H1 (cell line): ENCODE data around the gene SOX2. TPM values are rescaled to one million over a fixed set of nuclear protein-coding genes. Genes with fewer than 3 reads are reported as not detected.

Experiments used
- CTCF ChIA-PET: fragments of 300-600 bp; sonication (Branson Sonifier 250); formaldehyde crosslinking; loops from one replicate; lab custom pipeline; 2021; ENCODE audit not compliant: partially characterized antibody; lab: Charles Lee
- POLR2A ChIA-PET: fragments of 300-600 bp; sonication (Branson Sonifier 250); formaldehyde crosslinking; loops from one replicate; lab custom pipeline; 2021; ENCODE audit warnings: inconsistent platforms; ENCODE audit not compliant: partially characterized antibody; lab: Charles Lee
- DNase-seq, 2 experiments: peaks; one replicate each; pipeline versions ENCODE4 v3.0.0 to v3.0.0-alpha.2; 2010 to 2022; ENCODE audit warnings: low spot score in 2 of 2, low read depth in 1 of 2, mixed read lengths in 1 of 2
- FAIRE-seq: peaks from 2 replicates; lab custom pipeline; 2011; peaks lifted over from hg19 to GRCh38; lab: Jason Lieb, UNC
- H2AFZ ChIP-seq: 2 replicates; pipeline ENCODE4 v1.8.1; 2012; ENCODE audit warnings: low read length, inconsistent platforms
- H2AK5ac ChIP-seq: 2 replicates; pipeline ENCODE4 v1.6.1; 2013; ENCODE audit warnings: low read depth, low read length
- H2BK120ac ChIP-seq: replicated peaks from 2 replicates; pipeline ENCODE3; 2013; ENCODE audit warnings: low read depth, low read length, inconsistent platforms
- H2BK12ac ChIP-seq: 2 replicates; pipeline ENCODE4 v1.6.1; 2013; ENCODE audit warnings: low read depth, low read length
- H2BK15ac ChIP-seq: 2 replicates; pipeline ENCODE4 v1.6.1; 2013; ENCODE audit warnings: low read length
- H2BK20ac ChIP-seq: 2 replicates; pipeline ENCODE4 v1.6.1; 2013; ENCODE audit warnings: low read length
- H2BK5ac ChIP-seq: 2 replicates; pipeline ENCODE4 v1.6.1; 2013; ENCODE audit warnings: low read depth, low read length
- H3K14ac ChIP-seq: 2 replicates; pipeline ENCODE4 v1.6.1; 2013; ENCODE audit warnings: inconsistent platforms; ENCODE audit not compliant: insufficient read length
- H3K18ac ChIP-seq: 2 replicates; pipeline ENCODE4 v1.6.1; 2013; ENCODE audit warnings: low read length; ENCODE audit errors: extremely low read depth
- H3K23ac ChIP-seq: 2 replicates; pipeline ENCODE4 v1.6.1; 2013; ENCODE audit warnings: inconsistent platforms; ENCODE audit not compliant: insufficient read length
- H3K23me2 ChIP-seq: 2 replicates; pipeline ENCODE4 v1.6.1; 2013; ENCODE audit warnings: low read depth, low read length
- H3K27ac ChIP-seq: 2 replicates; pipeline ENCODE4 v1.6.1; 2011; ENCODE audit warnings: low read depth, low read length, inconsistent platforms
- H3K27me3 ChIP-seq, 4 experiments: replicated peaks in 1 of 4; 1 replicate in 1 of 4; 2 replicates in 3 of 4; pipeline versions ENCODE4 v1.6.1 to v1.8.1; 2011 to 2013; ENCODE audit warnings: low read length in 3 of 4, mild to moderate bottlenecking in 3 of 4, inconsistent platforms in 2 of 4, mixed read lengths in 2 of 4, moderate library complexity in 1 of 4; ENCODE audit not compliant: control insufficient read depth in 3 of 4, insufficient read depth in 3 of 4; ENCODE audit errors: extremely low read depth in 1 of 4
- H3K36me3 ChIP-seq, 4 experiments: 2 replicates each; pipeline versions ENCODE4 v1.6.1 to v1.8.1; 2011 to 2013; ENCODE audit warnings: mild to moderate bottlenecking in 4 of 4, low read length in 3 of 4, moderate library complexity in 2 of 4, control low read depth in 1 of 4, inconsistent platforms in 1 of 4; ENCODE audit not compliant: insufficient read depth in 4 of 4, control insufficient read depth in 2 of 4
- H3K4ac ChIP-seq: replicated peaks from 2 replicates; pipeline ENCODE3; 2013; ENCODE audit warnings: low read length, low read depth, mixed read lengths, inconsistent platforms; ENCODE audit not compliant: insufficient read length
- H3K4me1 ChIP-seq, 4 experiments: replicated peaks in 1 of 4; 1 replicate in 1 of 4; 2 replicates in 3 of 4; pipeline versions ENCODE4 v1.6.1 to v1.8.1; 2011 to 2013; ENCODE audit warnings: low read length in 3 of 4, inconsistent platforms in 2 of 4, mixed read lengths in 1 of 4; ENCODE audit not compliant: insufficient read depth in 4 of 4, control insufficient read depth in 3 of 4
- H3K4me2 ChIP-seq, 2 experiments: 2 replicates each; pipeline versions ENCODE4 v1.6.1 to v1.8.1; 2011 to 2013; ENCODE audit warnings: low read depth in 2 of 2, low read length in 2 of 2, control low read depth in 1 of 2, inconsistent platforms in 1 of 2, mild to moderate bottlenecking in 1 of 2; ENCODE audit not compliant: insufficient read depth in 1 of 2
- H3K4me3 ChIP-seq, 4 experiments: fragments of 200-600, 300-600 bp in 1 of 4; sonication (generic), shearing (Covaris generic), sonication (Bioruptor Twin) in 1 of 4; 2 replicates each; pipeline versions ENCODE4 v1.5.1 to v1.8.1; 2011 to 2016; ENCODE audit warnings: low read length in 4 of 4, low read depth in 3 of 4, control low read depth in 2 of 4, inconsistent platforms in 2 of 4, mild to moderate bottlenecking in 2 of 4, mixed read lengths in 1 of 4, moderate library complexity in 1 of 4; ENCODE audit not compliant: insufficient read depth in 2 of 4; ENCODE audit errors: extremely low read depth in 1 of 4
- H3K56ac ChIP-seq: replicated peaks from 2 replicates; pipeline ENCODE3; 2013; ENCODE audit warnings: low read depth, mild to moderate bottlenecking, mixed read lengths, low read length, inconsistent platforms; ENCODE audit not compliant: insufficient read length
- H3K79me1 ChIP-seq: 2 replicates; pipeline ENCODE4 v1.6.1; 2013; ENCODE audit warnings: low read depth, low read length, control low read depth
- H3K79me2 ChIP-seq, 2 experiments: 2 replicates each; pipeline versions ENCODE4 v1.6.1 to v1.8.1; 2012 to 2013; ENCODE audit warnings: low read length in 2 of 2, mild to moderate bottlenecking in 2 of 2, inconsistent platforms in 1 of 2; ENCODE audit not compliant: insufficient read depth in 2 of 2, control insufficient read depth in 1 of 2
- H3K9ac ChIP-seq, 4 experiments: replicated peaks in 1 of 4; 1 replicate in 1 of 4; 2 replicates in 3 of 4; pipeline versions ENCODE4 v1.6.1 to v1.8.1; 2011 to 2013; ENCODE audit warnings: low read depth in 3 of 4, low read length in 3 of 4, control low read depth in 2 of 4, mild to moderate bottlenecking in 2 of 4, moderate library complexity in 2 of 4, inconsistent platforms in 1 of 4; ENCODE audit errors: extremely low read depth in 1 of 4
- H3K9me3 ChIP-seq, 2 experiments: 2 replicates each; pipeline versions ENCODE4 v1.6.1 to v1.8.1; 2012 to 2013; ENCODE audit warnings: mild to moderate bottlenecking in 2 of 2, moderate library complexity in 2 of 2, control low read depth in 1 of 2, inconsistent platforms in 1 of 2, low read depth in 1 of 2, low read length in 1 of 2, mixed read lengths in 1 of 2; ENCODE audit not compliant: insufficient read depth in 2 of 2
- H4K20me1 ChIP-seq, 2 experiments: replicated peaks in 1 of 2; 2 replicates each; pipeline versions ENCODE3 to v1.8.1; 2011 to 2013; ENCODE audit warnings: inconsistent platforms in 2 of 2, low read length in 2 of 2, mild to moderate bottlenecking in 1 of 2; ENCODE audit not compliant: insufficient read depth in 2 of 2, control insufficient read depth in 1 of 2
- H4K5ac ChIP-seq: 2 replicates; pipeline ENCODE4 v1.6.1; 2013; ENCODE audit warnings: low read length, low read depth, mixed read lengths, inconsistent platforms; ENCODE audit not compliant: insufficient read length
- H4K8ac ChIP-seq: 2 replicates; pipeline ENCODE4 v1.8.0; 2013; ENCODE audit warnings: mild to moderate bottlenecking, moderate library complexity, low read length, inconsistent platforms; ENCODE audit not compliant: insufficient read depth; ENCODE audit errors: extremely low read depth
- H4K91ac ChIP-seq: replicated peaks from 2 replicates; pipeline ENCODE3; 2013; ENCODE audit warnings: low read length, mixed read lengths, inconsistent platforms; ENCODE audit not compliant: insufficient read length
- BCL11A ChIP-seq, 2 experiments: IDR thresholded peaks; one replicate each; pipeline ENCODE4 v1.6.1; 2011; ENCODE audit warnings: low read depth in 2 of 2, low read length in 2 of 2, mild to moderate bottlenecking in 2 of 2
- SUZ12 ChIP-seq: fragments of 200-600 bp; sonication (generic); IDR thresholded peaks from 2 replicates; pipeline ENCODE4 v1.6.1; 2012; ENCODE audit warnings: mild to moderate bottlenecking, inconsistent platforms, low read length, moderate library complexity, mixed read lengths
- WGBS, 2 experiments: shearing (Covaris generic) in 1 of 2; methylation state at CpG; one replicate each; pipeline versions ENCODE4 v1.1.6 to v1.1.7; 2013 to 2015; ENCODE audit warnings: low lambda C conversion rate in 2 of 2, mixed read lengths in 2 of 2, inconsistent platforms in 1 of 2, low coverage in 1 of 2, missing lambda C conversion rate in 1 of 2; ENCODE audit not compliant: insufficient replicate concordance in 2 of 2, insufficient coverage in 1 of 2, insufficient read length in 1 of 2; ENCODE audit errors: extremely low coverage in 1 of 2, missing lambda C conversion rate in 1 of 2; 5-methylcytosine and 5-hydroxymethylcytosine counted together
- polyA plus RNA-seq, 7 experiments: library from polyadenylated mRNA; depleted of rRNA in 3 of 7; stranded (reverse) in 5 of 7; unstranded in 2 of 7; fragments of >200 nt in 5 of 7; fragments of 200-250 nt in 2 of 7; gene quantifications; 1 replicate in 5 of 7; 2 replicates in 1 of 7; 4 replicates in 1 of 7; pipeline versions ENCODE4 v1.2.1 to v1.2.3, GENCODE V29; 2011 to 2013; ENCODE audit warnings: missing spikeins in 2 of 7, mixed read lengths in 2 of 7
- total RNA-seq: library from RNA; stranded (reverse); fragmentation: NEBNext Ultra II Directional; extraction: Animal tissue kit (Norgen Biotek cat#: 25700); gene quantifications from 2 replicates; pipeline ENCODE4 v1.2.1, GENCODE V29; 2021

The SOX2 gene
- total and polyA plus RNA-seq, 2 of the 8 experiments (the other 6 are each of a cell fraction or from before 2014, with no cell fraction given): 149 to 247 TPM

GRCh38 chr3:181722766-181723425 lies 11.2 kb downstream of the SOX2 start:
- Histone ChIP-seq H4K20me1 (no peaks in the 10 kb centered on the region), H2BK15ac (no peak overlapping the region), H3K4me1 (peaks cover 13 to 44% (median 27%) of the 10 kb centered on the region in 4 experiments), H3K9me3 (no peaks in the 10 kb centered on the region), H3K36me3 (peaks cover 0 to 22% (median 2%) of the 10 kb centered on the region in 4 experiments; a peak in 2 of 8 replicates), H4K91ac (no peak overlapping the region), H2BK20ac (peak overlapping the region; percentile 87; the same call in 1 of the 2 replicates), H3K4me2 (peak overlapping the region; percentile 94 to 100; a peak in 3 of 4 replicates), H3K79me1 (no peaks in the 10 kb centered on the region; the same call in 1 of the 2 replicates), H2BK12ac (no peak overlapping the region), H2AK5ac (no peak overlapping the region), H4K8ac (no peak overlapping the region), H3K14ac (no peak overlapping the region), H3K23ac (no peak overlapping the region), H3K9ac (no peak overlapping the region), H3K27me3 (peaks cover 6 to 22% (median 15%) of the 10 kb centered on the region in 4 experiments; a peak in 6 of 7 replicates), H3K4me3 (peak overlapping the region in 1 of 4 experiments; percentile 73; a peak in 1 of 8 replicates), H3K4ac (no peak overlapping the region), H3K79me2 (peaks cover 0 to 40% of the 10 kb centered on the region in 2 experiments; a peak in 3 of 4 replicates), H3K18ac (peak overlapping the region; percentile 55), H2BK120ac (no peak overlapping the region), H4K5ac (no peak overlapping the region), H3K23me2 (peaks cover 22% of the 10 kb centered on the region), H3K27ac (no peak overlapping the region), H2BK5ac (no peak overlapping the region), H2AFZ (no peak overlapping the region), H3K56ac (no peak overlapping the region)
- FAIRE-seq: peak; percentile 19
- TF ChIP-seq BCL11A (IDR thresholded peaks at IDR 0.05; ENCODE audit: low read depth in 2 of 2, low read length in 2 of 2) (no peak), SUZ12 (no peak)
- peak in 1 of 2 experiments; percentile 46 for DNase-seq
- ChIA-PET POLR2A (interaction anchor here (0.8 to 2.9 kb wide), 6 partner anchors 10 to 164 kb away, joined by 3 to 19 read pairs (median 6); partner anchors contain the start of gene SOX2), CTCF (interaction anchor here (0.5 to 3.2 kb wide), 4 partner anchors 21 to 225 kb away, joined by 3 to 25 read pairs (median 4); no protein-coding TSS in a partner anchor)
- 44% methylated on average over 11 of the region's 11 CpGs; no CpG with 5 or more reads in 1 of the 2 experiments for WGBS, 2 experiments
